ENCODE measurements around the gene HMGN2.
"Not testable (repeated sequence)": the region's sequence is repeated elsewhere in the genome, so short reads cannot be mapped to it uniquely, and the experiment has no call there.

Gene HMGN2

DNA sequence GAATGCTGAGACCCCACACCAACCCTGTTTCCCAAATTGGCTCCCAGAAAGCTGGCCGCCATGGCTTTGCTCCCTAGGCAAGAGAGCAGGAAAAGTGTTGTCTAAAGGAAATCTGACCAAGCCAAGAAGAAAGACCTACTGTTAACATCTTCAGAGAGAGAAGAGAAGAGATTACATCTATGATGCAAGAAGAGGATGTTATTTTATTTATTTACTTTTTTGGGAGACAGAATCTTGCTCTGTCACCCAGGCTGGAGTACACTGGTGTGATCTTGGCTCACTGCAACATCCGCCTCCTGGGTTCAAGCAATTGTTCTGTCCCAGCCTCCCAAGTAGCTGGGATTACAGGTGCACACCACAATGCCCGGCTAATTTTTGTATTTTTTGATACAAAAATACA is 21.7 kb downstream of the HMGN2 start:
- H3K27ac ChIP-seq, result no peak overlapping the region
- TF ChIP-seq CTCF (conservative IDR thresholded peaks at IDR 0.05), result no peak

GRCh38 chr1:26496861-26497260 is 24.6 kb downstream of the HMGN2 start:
- no peak for TF ChIP-seq CTCF (conservative IDR thresholded peaks at IDR 0.05)
- H3K27ac ChIP-seq, result no peak overlapping the region

- no peak overlapping the region for H3K27ac ChIP-seq
- no peak for TF ChIP-seq CTCF (conservative IDR thresholded peaks at IDR 0.05)
Observed at GRCh38 chr1:26498894-26499293, 26.7 kb downstream of the HMGN2 start.

DNA sequence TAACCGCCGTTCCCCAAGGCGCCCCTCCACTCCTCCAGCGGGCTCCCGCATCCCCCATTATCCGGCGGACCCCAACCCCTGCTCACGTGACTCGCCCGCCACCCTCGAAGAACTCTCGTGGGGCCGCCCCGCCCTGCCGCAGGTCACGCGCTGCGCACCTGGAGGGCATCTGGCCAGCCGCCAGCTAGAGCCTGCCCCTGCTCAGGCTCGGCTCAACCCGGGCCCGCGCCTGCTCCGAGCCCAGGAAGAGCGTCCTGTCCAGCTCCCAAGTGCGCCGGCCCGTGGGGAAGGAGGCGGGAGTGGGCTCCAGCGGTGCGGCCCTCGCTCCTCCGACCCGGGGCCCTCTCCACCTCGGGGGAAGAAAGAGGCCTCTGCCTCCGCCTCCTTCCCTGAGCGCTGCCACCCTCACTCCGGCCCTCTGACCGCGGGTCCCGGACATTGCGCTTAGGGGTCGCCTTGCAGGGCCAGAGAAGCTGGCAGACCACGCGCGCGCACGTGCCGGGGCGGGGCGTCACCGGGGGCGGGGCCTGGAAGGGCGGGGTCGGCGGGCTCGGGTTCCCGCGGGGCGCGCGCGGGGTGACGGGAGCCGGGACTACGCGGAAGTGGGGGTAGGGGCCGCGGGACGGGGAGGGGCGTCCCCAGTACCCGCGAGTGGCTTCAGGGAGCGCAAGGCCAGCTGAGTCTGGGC is 28.4 kb downstream of the HMGN2 start:
- TF ChIP-seq CTCF (conservative IDR thresholded peaks at IDR 0.05), result peak; percentile 58
- peak overlapping the region; percentile 97 for H3K27ac ChIP-seq

DNA sequence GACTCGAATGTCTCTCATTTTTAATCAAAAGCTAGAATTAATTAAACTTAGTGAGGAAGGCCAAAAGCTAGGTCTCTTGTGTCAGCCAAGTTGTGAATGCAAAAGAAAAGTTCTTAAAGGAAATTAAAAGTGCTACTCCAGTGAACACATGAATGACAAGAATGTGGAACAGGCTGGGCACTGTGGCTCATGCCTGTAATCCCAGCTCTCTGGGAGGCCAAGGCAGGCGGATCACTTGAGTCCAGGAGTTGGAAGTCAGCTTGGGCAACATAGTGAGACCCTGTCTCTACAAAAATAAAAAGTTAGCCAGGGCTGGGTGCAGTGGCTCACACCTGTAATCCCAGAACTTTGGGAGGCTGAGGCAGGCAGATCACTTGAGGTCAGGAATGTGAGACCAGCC is 38.5 kb downstream of the HMGN2 start:
- not testable (repeated sequence) for H3K27ac ChIP-seq

DNA sequence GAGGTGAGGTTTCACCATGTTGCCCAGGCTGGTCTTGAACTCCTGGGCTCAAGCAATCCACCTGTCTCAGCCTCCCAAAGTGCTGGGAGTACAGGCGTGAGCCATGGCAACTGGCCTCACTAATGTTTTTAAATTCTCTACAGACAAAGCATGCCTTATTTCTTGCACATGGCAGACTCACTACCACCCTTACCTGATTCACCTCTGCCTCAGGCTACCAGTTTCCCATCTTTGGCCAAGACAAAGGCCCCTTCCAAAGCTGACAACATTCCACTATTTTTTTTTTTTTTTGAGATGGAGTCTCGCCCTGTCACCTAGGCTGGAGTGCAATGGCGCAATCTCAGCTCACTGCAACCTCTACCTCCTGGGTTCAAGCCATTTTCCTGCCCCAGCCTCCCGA is 43.6 kb downstream of the HMGN2 start:
- H3K27ac ChIP-seq, result not testable (repeated sequence)

DNA sequence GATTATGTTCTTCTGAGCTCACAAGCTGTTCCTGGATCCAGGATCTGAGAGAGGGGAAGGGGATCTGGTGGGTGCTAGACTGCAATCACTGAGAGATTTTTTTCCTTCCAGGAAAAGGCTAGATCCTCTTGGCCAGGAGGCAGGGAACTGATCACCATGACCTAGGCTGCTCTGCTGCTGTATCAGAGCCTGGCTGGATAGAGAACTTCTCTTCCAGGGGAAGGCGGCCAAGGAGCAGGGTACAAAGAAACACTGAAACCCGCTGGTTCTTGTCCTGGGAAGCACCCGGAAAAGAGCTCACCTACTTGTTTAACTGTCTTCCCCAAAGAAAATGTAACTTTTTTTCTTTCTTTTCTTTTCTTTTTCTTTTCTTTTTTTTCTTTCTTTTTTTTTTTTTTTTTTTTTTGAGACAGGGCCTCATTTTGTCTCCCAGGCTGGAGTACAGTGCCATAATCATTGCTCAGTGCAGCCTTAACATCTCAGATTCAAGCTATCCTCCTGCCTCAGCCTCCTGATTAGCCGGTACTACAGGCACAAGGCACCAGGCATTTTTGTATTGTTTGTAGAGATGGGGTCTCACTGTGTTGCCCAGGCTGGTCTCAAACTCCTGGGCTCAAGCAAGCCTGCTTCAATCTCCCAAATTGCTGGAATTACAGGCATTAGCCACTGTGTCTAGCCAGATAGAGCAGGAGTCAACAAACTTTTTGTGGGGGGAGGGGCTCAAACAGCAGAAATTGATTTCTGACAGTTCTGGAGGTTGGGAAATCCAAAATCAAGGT is 44.9 kb downstream of the HMGN2 start:
- no peak for TF ChIP-seq CTCF (conservative IDR thresholded peaks at IDR 0.05)
- no peak overlapping the region for H3K27ac ChIP-seq

GRCh38 chr1:26517766-26518049 is 45.5 kb downstream of the HMGN2 start:
- H3K27ac ChIP-seq, result no peak overlapping the region
- no peak for TF ChIP-seq CTCF (conservative IDR thresholded peaks at IDR 0.05)
